Activated T-cell treated with anti-CD3 and anti-CD28 coated beads, Interleukin-2, amount 50 U/mL, for 4 hours (primary cell): ENCODE data around the gene VAV2. TPM values are rescaled to one million over a fixed set of nuclear protein-coding genes. Genes with fewer than 3 reads are reported as not detected.

Source experiments
- ATAC-seq, 2 donors: fragments of 200-7000 bp; cut with Tn5 transposase; one replicate each; pipeline ENCODE4 v1.10.0; 2021
- DNase-seq: peaks from one replicate; pipeline ENCODE4 v3.0.0-alpha.2; 2020
- H3K27me3 Mint-ChIP-seq: one replicate; pipeline ENCODE4 v1.8.0; 2021; ENCODE audit warnings: low read depth, mixed read lengths
- H3K36me3 Mint-ChIP-seq: one replicate; pipeline ENCODE4 v1.8.0; 2022; ENCODE audit warnings: mixed read lengths; ENCODE audit not compliant: insufficient read depth
- H3K4me1 Mint-ChIP-seq: one replicate; pipeline ENCODE4 v1.8.0; 2021; ENCODE audit warnings: low read depth, mixed read lengths
- H3K4me3 Mint-ChIP-seq: one replicate; pipeline ENCODE4 v1.8.0; 2021; ENCODE audit warnings: mild to moderate bottlenecking, moderate library complexity, mixed read lengths
- H3K9me3 Mint-ChIP-seq: one replicate; pipeline ENCODE4 v1.8.0; 2021; ENCODE audit warnings: mixed read lengths
- total RNA-seq, 3 donors: library from RNA; stranded (reverse); gene quantifications; one replicate each; pipeline ENCODE4 v1.2.1, GENCODE V29; 2021

The VAV2 gene
- total RNA-seq, 3 donors from 2014 or later: 2.7 to 3.7 (median 3.2) TPM

GRCh38 chr9:133807037-133807436, 185.1 kb downstream of the VAV2 start:
- DNase-seq (no peak), ATAC-seq (no peak)
- no peaks in the 10 kb centered on the region for H3K36me3 Mint-ChIP-seq
- no peak overlapping the region for H3K4me3 Mint-ChIP-seq
- no peaks in the 10 kb centered on the region for H3K27me3 Mint-ChIP-seq
- H3K4me1 Mint-ChIP-seq: no peaks in the 10 kb centered on the region
- H3K9me3 Mint-ChIP-seq: no peaks in the 10 kb centered on the region

DNA sequence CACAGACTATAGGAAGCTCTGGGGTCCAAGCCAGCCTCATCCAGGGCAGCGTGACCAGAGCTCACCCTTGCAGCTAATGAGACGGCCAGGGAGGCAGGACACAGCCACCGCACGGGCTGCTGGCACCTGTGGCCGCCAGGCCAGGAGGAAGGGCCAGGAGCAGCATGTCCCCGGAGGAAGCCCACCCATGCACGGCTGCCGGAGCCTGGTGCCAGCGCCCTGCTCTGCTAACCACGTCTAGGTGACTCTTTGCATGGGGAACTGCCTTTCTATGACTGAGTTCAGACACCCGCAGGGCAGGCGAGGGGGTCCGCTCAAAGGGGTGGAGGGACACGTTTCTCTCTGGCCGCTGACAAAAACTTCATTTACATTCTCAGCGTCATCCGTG, 185.5 kb downstream of the VAV2 start:
- no peak for DNase-seq
- Mint-ChIP-seq H3K4me1 (no peaks in the 10 kb centered on the region), H3K27me3 (no peaks in the 10 kb centered on the region)

DNA sequence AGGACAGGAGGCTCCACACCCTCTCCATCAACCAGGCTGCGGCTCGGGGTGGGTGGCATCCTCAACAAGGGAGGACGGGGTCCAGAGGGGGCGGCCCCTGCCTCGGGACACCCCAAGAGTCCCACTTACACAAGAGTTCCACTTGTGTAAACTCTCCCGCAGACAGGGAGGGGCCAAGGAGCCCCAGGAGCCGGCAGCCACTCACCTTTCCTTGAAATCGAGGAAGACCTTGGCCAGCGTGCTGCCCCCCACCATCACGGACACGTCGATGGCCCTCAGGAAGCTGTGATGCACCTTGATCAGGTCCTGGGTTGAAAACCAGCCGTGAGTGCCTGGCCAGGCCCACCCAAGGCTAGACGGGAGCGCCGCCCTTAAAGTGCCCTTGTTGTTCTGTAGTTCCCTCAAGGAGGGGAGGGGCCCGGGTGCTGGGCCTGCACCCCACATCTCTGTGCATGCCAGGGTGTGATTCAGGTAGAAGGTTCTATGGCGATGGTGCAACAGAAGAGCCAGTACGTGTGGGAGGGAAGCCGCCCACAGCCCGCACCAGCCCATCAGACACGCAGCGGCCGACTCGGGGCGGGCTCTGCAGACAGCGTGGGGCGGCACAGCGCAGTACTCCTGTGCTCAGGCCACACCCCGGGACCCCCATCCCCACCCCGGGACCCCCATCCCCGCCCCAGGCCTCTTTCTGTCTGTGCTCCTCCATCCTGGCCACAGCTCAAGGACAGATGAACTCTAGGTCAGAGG, 186.1 kb downstream of the VAV2 start:
- H3K9me3 Mint-ChIP-seq: no peaks in the 10 kb centered on the region
- ATAC-seq: no peak
- no peaks in the 10 kb centered on the region for H3K27me3 Mint-ChIP-seq
- H3K36me3 Mint-ChIP-seq: no peaks in the 10 kb centered on the region
- no peaks in the 10 kb centered on the region for H3K4me1 Mint-ChIP-seq
- DNase-seq: no peak
- H3K4me3 Mint-ChIP-seq: no peak overlapping the region

More for the DNA sequence above, 185.5 kb downstream of the VAV2 start:
- no peaks in the 10 kb centered on the region for H3K36me3 Mint-ChIP-seq
- ATAC-seq: no peak
- H3K4me3 Mint-ChIP-seq: no peak overlapping the region
- no peaks in the 10 kb centered on the region for H3K9me3 Mint-ChIP-seq

DNA sequence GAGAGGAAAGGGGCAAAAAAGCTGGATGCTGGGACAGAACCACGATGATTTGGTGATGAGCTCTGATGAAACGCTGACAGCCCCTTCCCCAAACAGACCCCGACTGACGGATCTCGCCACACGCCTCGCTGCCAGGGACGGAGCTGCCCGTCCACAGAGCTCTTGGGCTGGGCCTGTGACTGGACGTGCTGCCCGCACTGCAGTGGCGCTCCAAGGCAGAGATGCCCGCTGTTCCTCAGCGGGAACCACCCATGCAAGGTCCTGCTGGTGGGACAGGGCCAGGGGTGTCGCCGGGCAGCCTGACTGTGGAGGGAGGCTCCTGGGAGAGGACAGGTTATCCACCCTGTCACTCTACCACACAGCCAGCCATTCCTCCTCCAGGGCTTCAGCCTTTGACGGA, 187.9 kb downstream of the VAV2 start:
- DNase-seq: no peak
- no peak overlapping the region for H3K4me3 Mint-ChIP-seq
- no peaks in the 10 kb centered on the region for H3K9me3 Mint-ChIP-seq
- no peaks in the 10 kb centered on the region for H3K27me3 Mint-ChIP-seq
- no peak for ATAC-seq
- no peaks in the 10 kb centered on the region for H3K36me3 Mint-ChIP-seq
- no peaks in the 10 kb centered on the region for H3K4me1 Mint-ChIP-seq

DNA sequence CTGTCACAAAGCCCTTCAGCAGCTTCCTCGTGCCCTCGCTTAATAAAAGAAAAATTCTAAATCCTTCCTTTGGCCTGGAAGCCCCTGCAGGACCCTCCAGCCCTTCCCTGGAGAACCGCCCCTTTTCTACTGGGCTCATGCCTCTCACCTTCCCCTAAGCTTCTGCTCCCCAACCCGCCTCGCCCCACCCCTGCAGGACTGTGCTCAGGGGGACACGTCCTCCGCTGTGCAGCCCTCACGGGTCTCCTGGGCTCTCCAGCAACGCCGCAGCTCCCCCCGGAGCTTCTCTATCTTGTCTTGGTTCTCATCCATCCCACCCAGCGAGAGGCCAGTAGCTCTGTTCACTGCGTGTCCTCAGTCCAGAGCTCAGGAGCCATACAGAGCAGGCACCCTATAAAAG, 188.4 kb downstream of the VAV2 start:
- no peak for ATAC-seq
- Mint-ChIP-seq H3K36me3 (no peaks in the 10 kb centered on the region), H3K27me3 (no peaks in the 10 kb centered on the region), H3K4me3 (no peak overlapping the region), H3K4me1 (no peaks in the 10 kb centered on the region), H3K9me3 (no peaks in the 10 kb centered on the region)
- no peak for DNase-seq

DNA sequence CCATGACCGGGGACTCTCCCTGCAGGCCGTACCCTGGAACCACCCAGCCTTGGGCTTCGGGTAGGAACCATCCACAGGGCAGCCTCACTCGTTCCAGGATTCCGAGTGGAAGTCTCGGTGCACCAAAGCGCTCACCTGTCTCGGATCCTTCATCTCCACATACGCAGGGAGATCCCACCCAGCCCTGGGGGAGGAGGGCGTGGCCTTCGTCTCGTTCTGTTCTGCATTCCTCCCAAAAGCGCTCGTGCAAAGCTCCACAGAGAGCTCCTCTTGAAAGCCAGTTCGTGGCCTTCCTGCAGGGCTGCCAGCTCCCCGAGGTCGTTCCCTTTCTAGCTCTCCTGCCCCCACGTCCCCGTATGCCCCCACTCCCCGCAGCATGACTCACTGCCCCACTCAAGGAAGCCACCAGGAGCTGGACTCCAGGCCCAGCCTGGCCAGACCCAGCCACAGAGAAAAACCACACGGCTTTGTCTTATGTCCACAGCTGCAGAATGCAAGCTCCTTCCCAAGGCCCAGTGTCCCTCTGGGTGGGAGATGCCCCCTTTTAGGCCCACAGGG, 189.0 kb downstream of the VAV2 start:
- Mint-ChIP-seq H3K4me3 (no peak overlapping the region), H3K9me3 (no peaks in the 10 kb centered on the region), H3K27me3 (no peaks in the 10 kb centered on the region), H3K36me3 (no peaks in the 10 kb centered on the region), H3K4me1 (no peaks in the 10 kb centered on the region)
- ATAC-seq (no peak), DNase-seq (no peak)

DNA sequence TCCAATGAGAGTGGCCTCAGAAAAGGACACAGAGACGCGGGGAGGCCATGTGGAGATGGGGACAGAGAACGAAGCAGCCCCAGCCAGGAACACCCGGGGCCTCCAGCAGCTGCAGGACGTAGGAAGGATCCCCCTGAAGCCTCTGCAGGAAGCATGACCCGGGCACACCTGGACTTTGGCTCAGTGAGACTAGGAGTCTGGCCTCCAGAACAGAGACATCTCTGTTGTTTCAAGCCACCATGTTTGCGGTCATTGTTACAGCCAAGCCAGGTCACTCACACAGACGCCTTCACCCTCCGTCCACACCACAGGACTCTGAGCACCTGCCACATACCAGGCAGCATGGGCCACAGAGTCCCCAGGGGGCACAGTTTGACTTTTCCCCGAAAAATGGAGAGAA, 190.4 kb downstream of the VAV2 start:
- DNase-seq (no peak), ATAC-seq (no peak)
- Mint-ChIP-seq H3K36me3 (no peaks in the 10 kb centered on the region), H3K27me3 (no peaks in the 10 kb centered on the region), H3K4me3 (no peak overlapping the region), H3K4me1 (no peaks in the 10 kb centered on the region), H3K9me3 (no peaks in the 10 kb centered on the region)

- H3K27me3 Mint-ChIP-seq: no peaks in the 10 kb centered on the region
- DNase-seq (no peak), ATAC-seq (no peak)
- no peaks in the 10 kb centered on the region for H3K4me1 Mint-ChIP-seq
- no peaks in the 10 kb centered on the region for H3K9me3 Mint-ChIP-seq
- no peaks in the 10 kb centered on the region for H3K36me3 Mint-ChIP-seq
- H3K4me3 Mint-ChIP-seq: no peak overlapping the region
These were observed 191.9 kb downstream of the VAV2 start for GRCh38 chr9:133800266-133800665.

GRCh38 chr9:133799716-133800115, 192.4 kb downstream of the VAV2 start:
- no peaks in the 10 kb centered on the region for H3K27me3 Mint-ChIP-seq
- H3K4me3 Mint-ChIP-seq: no peak overlapping the region
- H3K4me1 Mint-ChIP-seq: no peaks in the 10 kb centered on the region
- no peak for ATAC-seq
- no peaks in the 10 kb centered on the region for H3K9me3 Mint-ChIP-seq
- no peak for DNase-seq
- no peaks in the 10 kb centered on the region for H3K36me3 Mint-ChIP-seq

DNA sequence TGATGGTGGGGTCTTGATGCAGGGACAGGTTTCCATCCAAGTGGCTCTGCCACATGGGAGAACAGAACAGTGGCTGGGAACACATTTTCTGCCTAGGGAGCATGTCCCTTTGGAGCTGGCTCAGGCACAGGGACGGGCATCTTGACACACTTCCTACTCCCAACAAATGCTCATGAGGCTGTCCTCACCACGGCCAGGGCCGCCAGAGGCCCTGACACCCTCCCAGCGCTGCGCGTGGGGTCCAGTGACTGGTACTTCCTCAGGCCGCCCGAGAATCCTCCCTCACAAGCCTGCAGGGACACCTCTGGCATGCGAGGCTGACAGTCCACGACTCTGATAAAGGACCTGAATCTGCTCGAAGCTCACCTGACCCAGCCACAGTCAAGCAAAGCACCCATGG, 193.0 kb downstream of the VAV2 start:
- Mint-ChIP-seq H3K9me3 (no peaks in the 10 kb centered on the region), H3K36me3 (no peaks in the 10 kb centered on the region), H3K27me3 (no peaks in the 10 kb centered on the region), H3K4me1 (no peaks in the 10 kb centered on the region), H3K4me3 (no peak overlapping the region)
- ATAC-seq (no peak), DNase-seq (no peak)

DNA sequence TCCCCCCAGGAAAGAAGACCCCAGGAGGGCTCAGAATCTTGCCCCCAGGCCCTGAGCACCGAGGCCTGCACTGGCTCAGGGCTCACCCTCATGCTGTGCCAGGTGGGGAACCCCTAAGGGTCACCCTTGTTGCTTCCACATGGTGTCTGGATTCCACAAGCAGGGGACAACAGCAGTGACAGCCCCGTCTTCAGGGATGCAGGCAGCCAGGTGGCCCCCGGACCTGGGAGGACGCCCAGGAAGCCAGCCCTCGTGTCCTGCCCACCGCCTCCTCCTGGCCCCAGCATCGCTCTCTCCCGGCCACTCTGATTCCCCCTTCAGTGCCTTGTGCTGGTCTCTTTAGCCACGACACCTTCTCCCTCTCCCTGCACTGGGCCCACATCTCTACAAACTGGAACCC, 194.0 kb downstream of the VAV2 start:
- H3K4me3 Mint-ChIP-seq: no peak overlapping the region
- H3K27me3 Mint-ChIP-seq: no peaks in the 10 kb centered on the region
- no peak for DNase-seq
- no peak for ATAC-seq
- no peaks in the 10 kb centered on the region for H3K36me3 Mint-ChIP-seq
- H3K9me3 Mint-ChIP-seq: no peaks in the 10 kb centered on the region
- H3K4me1 Mint-ChIP-seq: peaks cover 4% of the 10 kb centered on the region

DNA sequence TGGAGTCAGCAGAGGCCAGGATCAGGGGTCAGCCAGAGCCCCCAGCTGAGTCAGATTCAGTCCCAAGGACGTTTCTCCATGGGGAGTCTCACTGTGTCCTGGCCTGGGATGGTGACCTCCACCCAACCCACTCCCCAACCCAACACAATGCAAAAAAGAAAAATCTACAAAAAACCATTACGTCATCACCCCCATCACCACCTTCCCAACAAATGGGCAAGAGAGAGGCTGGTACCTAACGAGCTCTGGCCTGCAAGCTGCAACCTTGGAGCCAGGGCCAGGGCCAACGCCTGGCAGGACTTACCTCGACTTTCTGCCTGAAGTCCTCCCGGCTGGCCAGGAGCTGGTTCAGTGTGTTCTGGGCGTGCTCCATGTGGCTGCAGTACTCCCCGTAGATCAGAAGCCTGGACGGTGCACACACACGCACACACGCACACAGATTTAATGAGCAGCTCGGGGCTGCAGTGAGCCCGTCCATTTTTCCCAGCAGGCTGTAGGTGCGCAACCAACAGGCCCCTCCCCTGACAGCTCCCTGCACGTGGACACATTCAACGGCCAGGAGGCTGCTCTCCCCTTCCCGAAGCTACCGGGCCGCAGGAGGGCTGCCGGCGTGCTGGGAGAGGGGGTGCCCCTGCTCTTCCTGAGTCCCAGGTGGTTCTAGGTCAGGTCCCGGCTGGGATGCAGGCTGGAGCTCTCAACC, 194.6 kb downstream of the VAV2 start:
- peaks cover 7% of the 10 kb centered on the region for H3K4me1 Mint-ChIP-seq
- H3K9me3 Mint-ChIP-seq: no peaks in the 10 kb centered on the region
- ATAC-seq: no peak

DNA sequence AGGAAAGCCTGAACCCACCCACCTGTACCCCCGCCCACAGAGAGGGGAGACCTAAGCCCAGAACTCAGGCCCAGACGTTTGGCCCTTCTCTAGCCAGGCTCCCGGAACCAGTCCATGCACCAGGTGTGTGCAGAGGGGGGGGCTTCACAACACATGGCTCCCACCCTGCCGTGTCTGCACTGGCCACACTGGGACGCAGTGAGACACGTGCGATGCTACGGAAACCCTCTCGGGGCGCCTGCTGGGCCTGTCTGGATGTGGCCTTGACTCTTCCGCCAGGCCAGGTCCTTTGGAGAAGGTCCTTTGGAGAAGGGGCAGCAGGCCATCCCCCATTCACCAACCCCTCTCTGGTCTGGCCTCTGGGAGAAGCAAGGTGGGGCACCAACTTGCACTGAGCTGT, 195.6 kb downstream of the VAV2 start:
- Mint-ChIP-seq H3K9me3 (no peaks in the 10 kb centered on the region), H3K27me3 (no peaks in the 10 kb centered on the region), H3K4me3 (no peak overlapping the region), H3K36me3 (no peaks in the 10 kb centered on the region), H3K4me1 (peaks cover 10% of the 10 kb centered on the region)
- DNase-seq (no peak), ATAC-seq (no peak)

More for the DNA sequence above, 194.6 kb downstream of the VAV2 start:
- DNase-seq: no peak
- Mint-ChIP-seq H3K36me3 (no peaks in the 10 kb centered on the region), H3K27me3 (no peaks in the 10 kb centered on the region), H3K4me3 (no peak overlapping the region)

- H3K27me3 Mint-ChIP-seq: no peaks in the 10 kb centered on the region
- ATAC-seq (no peak), DNase-seq (no peak)
- peaks cover 10% of the 10 kb centered on the region for H3K4me1 Mint-ChIP-seq
- no peaks in the 10 kb centered on the region for H3K9me3 Mint-ChIP-seq
- no peaks in the 10 kb centered on the region for H3K36me3 Mint-ChIP-seq
- no peak overlapping the region for H3K4me3 Mint-ChIP-seq
These were observed 197.1 kb downstream of the VAV2 start for GRCh38 chr9:133795049-133795448.
